WERI-Rb-1 (cell line): ENCODE measurements around the gene HTR6.

Source experiments
- DNase-seq: peaks from one replicate; pipeline ENCODE4 v3.0.0-alpha.2; 2020
- H3K27ac ChIP-seq: fragments of 250-450 bp; sonication (Bioruptor Pico); 2 replicates; pipeline ENCODE4 v1.5.1; 2020; ENCODE audit warnings: mild to moderate bottlenecking, moderate library complexity
- H3K27me3 ChIP-seq: fragments of 250-450 bp; sonication (Bioruptor Pico); 2 replicates; pipeline ENCODE4 v1.5.1; 2021; ENCODE audit warnings: mild to moderate bottlenecking, low read depth, moderate library complexity; ENCODE audit not compliant: insufficient read depth, severe bottlenecking
- H3K36me3 ChIP-seq: fragments of 250-450 bp; sonication (Bioruptor Pico); 2 replicates; pipeline ENCODE4 v1.5.1; 2020; ENCODE audit warnings: mild to moderate bottlenecking, moderate library complexity
- H3K4me3 ChIP-seq: 2 replicates; pipeline ENCODE4 v1.5.1; 2011; ENCODE audit warnings: low read depth, mild to moderate bottlenecking, control low read depth, low read length
- H3K9me3 ChIP-seq: fragments of 250-450 bp; sonication (Bioruptor Pico); 2 replicates; pipeline ENCODE4 v1.5.1; 2021; ENCODE audit warnings: mild to moderate bottlenecking, moderate library complexity; ENCODE audit not compliant: severe bottlenecking
- TF ChIP-seq, protein P1 (sequence below): IDR thresholded peaks from 2 replicates; pipeline ENCODE4 v1.5.1; 2011; ENCODE audit warnings: low read depth, mild to moderate bottlenecking, control low read depth, inconsistent platforms, low read length

HTR6 gene

GRCh38 chr1:19655718-19656080, 9.0 kb upstream of the HTR6 start:
- Histone ChIP-seq H3K36me3 (no peaks in the 10 kb centered on the region), H3K4me3 (no peak overlapping the region), H3K9me3 (no peaks in the 10 kb centered on the region), H3K27me3 (no peaks in the 10 kb centered on the region), H3K27ac (no peak overlapping the region)
- TF ChIP-seq, protein P1, sequence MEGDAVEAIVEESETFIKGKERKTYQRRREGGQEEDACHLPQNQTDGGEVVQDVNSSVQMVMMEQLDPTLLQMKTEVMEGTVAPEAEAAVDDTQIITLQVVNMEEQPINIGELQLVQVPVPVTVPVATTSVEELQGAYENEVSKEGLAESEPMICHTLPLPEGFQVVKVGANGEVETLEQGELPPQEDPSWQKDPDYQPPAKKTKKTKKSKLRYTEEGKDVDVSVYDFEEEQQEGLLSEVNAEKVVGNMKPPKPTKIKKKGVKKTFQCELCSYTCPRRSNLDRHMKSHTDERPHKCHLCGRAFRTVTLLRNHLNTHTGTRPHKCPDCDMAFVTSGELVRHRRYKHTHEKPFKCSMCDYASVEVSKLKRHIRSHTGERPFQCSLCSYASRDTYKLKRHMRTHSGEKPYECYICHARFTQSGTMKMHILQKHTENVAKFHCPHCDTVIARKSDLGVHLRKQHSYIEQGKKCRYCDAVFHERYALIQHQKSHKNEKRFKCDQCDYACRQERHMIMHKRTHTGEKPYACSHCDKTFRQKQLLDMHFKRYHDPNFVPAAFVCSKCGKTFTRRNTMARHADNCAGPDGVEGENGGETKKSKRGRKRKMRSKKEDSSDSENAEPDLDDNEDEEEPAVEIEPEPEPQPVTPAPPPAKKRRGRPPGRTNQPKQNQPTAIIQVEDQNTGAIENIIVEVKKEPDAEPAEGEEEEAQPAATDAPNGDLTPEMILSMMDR: no peak
- DNase-seq: no peak

GRCh38 chr1:19656134-19656779, 8.4 kb upstream of the HTR6 start:
- no peak overlapping the region for H3K4me3 ChIP-seq
- H3K36me3 ChIP-seq: no peaks in the 10 kb centered on the region
- no peaks in the 10 kb centered on the region for H3K9me3 ChIP-seq
- DNase-seq: no peak
- H3K27me3 ChIP-seq: no peaks in the 10 kb centered on the region
- no peak overlapping the region for H3K27ac ChIP-seq
- TF ChIP-seq, protein P1: no peak

DNA sequence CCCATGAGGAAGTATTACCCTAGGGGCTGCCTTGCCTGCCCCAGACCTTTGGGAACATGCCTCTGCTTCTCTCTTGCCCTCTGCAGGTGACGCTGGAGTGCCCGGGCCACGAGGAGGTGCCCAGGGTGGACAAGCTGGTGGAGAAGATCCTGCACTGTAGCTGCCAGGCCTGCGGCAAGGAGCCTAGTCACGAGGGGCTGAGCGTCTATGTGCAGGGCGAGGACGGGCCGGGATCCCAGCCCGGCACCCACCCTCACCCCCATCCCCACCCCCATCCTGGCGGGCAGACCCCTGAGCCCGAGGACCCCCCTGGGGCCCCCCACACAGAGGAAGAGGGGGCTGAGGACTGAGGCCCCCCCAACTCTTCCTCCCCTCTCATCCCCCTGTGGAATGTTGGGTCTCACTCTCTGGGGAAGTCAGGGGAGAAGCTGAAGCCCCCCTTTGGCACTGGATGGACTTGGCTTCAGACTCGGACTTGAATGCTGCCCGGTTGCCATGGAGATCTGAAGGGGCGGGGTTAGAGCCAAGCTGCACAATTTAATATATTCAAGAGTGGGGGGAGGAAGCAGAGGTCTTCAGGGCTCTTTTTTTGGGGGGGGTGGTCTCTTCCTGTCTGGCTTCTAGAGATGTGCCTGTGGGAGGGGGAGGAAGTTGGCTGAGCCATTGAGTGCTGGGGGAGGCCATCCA, 7.8 kb upstream of the HTR6 start:
- no peak for DNase-seq
- H3K36me3 ChIP-seq: no peaks in the 10 kb centered on the region
- TF ChIP-seq, protein P1: no peak
- no peaks in the 10 kb centered on the region for H3K27me3 ChIP-seq
- H3K27ac ChIP-seq: no peak overlapping the region
- no peak overlapping the region for H3K4me3 ChIP-seq
- no peaks in the 10 kb centered on the region for H3K9me3 ChIP-seq

- H3K27ac ChIP-seq: no peak overlapping the region
- H3K4me3 ChIP-seq: no peak overlapping the region
- no peaks in the 10 kb centered on the region for H3K9me3 ChIP-seq
- TF ChIP-seq, protein P1: no peak
- H3K36me3 ChIP-seq: no peaks in the 10 kb centered on the region
- no peak for DNase-seq
- H3K27me3 ChIP-seq: no peaks in the 10 kb centered on the region
Observed at GRCh38 chr1:19657511-19657910, 7.2 kb upstream of the HTR6 start.

DNA sequence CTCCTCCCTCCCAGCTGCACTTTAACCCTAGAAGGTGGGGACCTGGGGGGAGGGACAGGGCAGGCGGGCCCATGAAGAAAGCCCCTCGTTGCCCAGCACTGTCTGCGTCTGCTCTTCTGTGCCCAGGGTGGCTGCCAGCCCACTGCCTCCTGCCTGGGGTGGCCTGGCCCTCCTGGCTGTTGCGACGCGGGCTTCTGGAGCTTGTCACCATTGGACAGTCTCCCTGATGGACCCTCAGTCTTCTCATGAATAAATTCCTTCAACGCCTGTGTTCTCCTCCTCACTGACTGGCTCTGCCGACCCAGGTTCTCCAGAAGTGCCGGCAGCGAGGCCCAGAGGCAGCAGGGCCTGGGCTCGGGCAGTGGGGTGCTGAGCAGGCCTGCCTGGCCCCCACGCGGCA, 6.5 kb upstream of the HTR6 start:
- DNase-seq: no peak
- Histone ChIP-seq H3K27ac (no peak overlapping the region), H3K27me3 (no peaks in the 10 kb centered on the region), H3K9me3 (no peaks in the 10 kb centered on the region), H3K4me3 (no peak overlapping the region), H3K36me3 (no peaks in the 10 kb centered on the region)
- TF ChIP-seq, protein P1: no peak
